Activated T-helper 1 cell treated with anti-CD3 and anti-CD28 coated beads, Interleukin-12 subunit alpha, Interleukin-12 subunit beta, Interleukin-2, Interleukin-4 antibody, amounts not matched to agents 30 ng/mL and 10 ng/mL and 1 ng/mL, durations not matched to agents 14 hours and 24 hours and 36 hours (primary cell): Measurements from ENCODE around the gene IL17RD. TPM values are rescaled to one million over a fixed set of nuclear protein-coding genes. Genes with fewer than 3 reads are reported as not detected.
A peak's percentile ranks its signal among the peaks of the same experiment; 100 is the strongest.

Experiments
- DNase-seq: peaks from one replicate; pipeline ENCODE4 v3.0.0; 2021; ENCODE audit warnings: low spot score
- H3K27ac Mint-ChIP-seq: one replicate; pipeline ENCODE4 v1.8.0; 2021; ENCODE audit warnings: mild to moderate bottlenecking, mixed read lengths
- H3K27me3 Mint-ChIP-seq: one replicate; pipeline ENCODE4 v1.8.0; 2022; ENCODE audit warnings: mild to moderate bottlenecking, moderate library complexity, mixed read lengths; ENCODE audit not compliant: insufficient read depth
- H3K36me3 Mint-ChIP-seq: one replicate; pipeline ENCODE4 v1.8.0; 2021; ENCODE audit warnings: low read depth, mixed read lengths
- H3K4me1 Mint-ChIP-seq: one replicate; pipeline ENCODE4 v1.8.0; 2021; ENCODE audit warnings: low read depth, mixed read lengths
- H3K4me3 Mint-ChIP-seq: one replicate; pipeline ENCODE4 v1.8.0; 2021; ENCODE audit warnings: mild to moderate bottlenecking, moderate library complexity, mixed read lengths
- H3K9me3 Mint-ChIP-seq: one replicate; pipeline ENCODE4 v1.8.0; 2021; ENCODE audit warnings: mixed read lengths
- intact Hi-C: fragments of 100-400 bp; cut with micrococcal nuclease; formaldehyde crosslinking; loops from one replicate; pipeline ENCODE4 v1.15.1; 2024
- total RNA-seq: library from RNA; stranded (reverse); gene quantifications from 2 replicates; pipeline ENCODE4 v1.2.3, GENCODE V29; 2022

IL17RD gene
- total RNA-seq, 1 donor from 2014 or later, result not detected

- Mint-ChIP-seq H3K9me3 (no peaks in the 10 kb centered on the region), H3K27ac (no peak overlapping the region), H3K36me3 (no peaks in the 10 kb centered on the region), H3K4me1 (peaks cover 12% of the 10 kb centered on the region), H3K27me3 (peaks cover 58% of the 10 kb centered on the region), H3K4me3 (peak overlapping the region; percentile 67)
- no peak for DNase-seq
- intact Hi-C loops, result no loop called here
Measured at GRCh38 chr3:57078635-57079473, 86.3 kb downstream of the IL17RD start.

GRCh38 chr3:57078344-57078634, 86.9 kb downstream of the IL17RD start:
- H3K27me3 Mint-ChIP-seq, result peaks cover 58% of the 10 kb centered on the region
- H3K36me3 Mint-ChIP-seq, result no peaks in the 10 kb centered on the region
- H3K9me3 Mint-ChIP-seq, result no peaks in the 10 kb centered on the region
- DNase-seq, result no peak
- peaks cover 12% of the 10 kb centered on the region for H3K4me1 Mint-ChIP-seq
- H3K27ac Mint-ChIP-seq, result no peak overlapping the region
- peak overlapping the region; percentile 67 for H3K4me3 Mint-ChIP-seq
- intact Hi-C loops, result no loop called here

DNA sequence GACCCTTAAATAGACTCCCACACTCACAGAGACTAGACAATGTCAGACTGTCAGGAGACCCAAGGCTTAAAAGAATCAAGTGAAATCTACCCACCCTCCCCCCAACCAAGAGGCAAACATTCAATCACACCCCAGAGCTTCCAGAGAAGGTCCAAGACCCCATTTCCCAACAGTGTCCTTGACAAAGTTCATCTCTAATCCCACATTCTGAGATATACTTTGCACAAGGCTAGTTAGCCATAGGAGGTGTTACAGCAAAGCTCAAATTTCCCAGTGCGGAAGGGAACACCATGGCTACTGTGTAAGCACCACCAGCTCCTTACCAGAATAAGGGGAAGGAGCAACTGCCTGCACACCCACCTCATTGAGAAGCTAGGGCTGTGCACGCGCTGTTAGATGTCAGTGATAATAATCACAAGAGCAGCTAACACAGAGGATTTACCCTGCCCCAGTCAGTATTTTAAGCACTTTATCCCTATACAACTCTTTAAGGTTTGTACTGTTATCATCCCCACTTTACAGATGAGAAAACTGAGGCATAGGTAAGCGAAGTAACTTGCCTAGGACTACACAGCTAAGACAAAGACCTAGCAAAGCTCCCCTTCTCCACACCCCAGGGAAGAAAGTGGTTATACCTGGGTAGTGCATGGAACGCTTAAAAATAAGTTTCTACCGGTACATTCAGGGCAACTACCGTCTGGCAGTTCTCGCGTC, 87.4 kb downstream of the IL17RD start:
- no peaks in the 10 kb centered on the region for H3K9me3 Mint-ChIP-seq
- H3K4me1 Mint-ChIP-seq, result peaks cover 12% of the 10 kb centered on the region
- peaks cover 58% of the 10 kb centered on the region for H3K27me3 Mint-ChIP-seq
- DNase-seq, result no peak
- no peak overlapping the region for H3K27ac Mint-ChIP-seq
- H3K36me3 Mint-ChIP-seq, result no peaks in the 10 kb centered on the region
- peak overlapping the region; percentile 67 for H3K4me3 Mint-ChIP-seq
- intact Hi-C loops, result no loop called here

- DNase-seq, result no peak
- intact Hi-C loops, result no loop called here
- peaks cover 12% of the 10 kb centered on the region for H3K4me1 Mint-ChIP-seq
- no peaks in the 10 kb centered on the region for H3K36me3 Mint-ChIP-seq
- H3K4me3 Mint-ChIP-seq, result no peak overlapping the region
- peaks cover 55% of the 10 kb centered on the region for H3K27me3 Mint-ChIP-seq
- H3K27ac Mint-ChIP-seq, result no peak overlapping the region
- no peaks in the 10 kb centered on the region for H3K9me3 Mint-ChIP-seq
Measured at GRCh38 chr3:57076422-57076951, 88.7 kb downstream of the IL17RD start.

DNA sequence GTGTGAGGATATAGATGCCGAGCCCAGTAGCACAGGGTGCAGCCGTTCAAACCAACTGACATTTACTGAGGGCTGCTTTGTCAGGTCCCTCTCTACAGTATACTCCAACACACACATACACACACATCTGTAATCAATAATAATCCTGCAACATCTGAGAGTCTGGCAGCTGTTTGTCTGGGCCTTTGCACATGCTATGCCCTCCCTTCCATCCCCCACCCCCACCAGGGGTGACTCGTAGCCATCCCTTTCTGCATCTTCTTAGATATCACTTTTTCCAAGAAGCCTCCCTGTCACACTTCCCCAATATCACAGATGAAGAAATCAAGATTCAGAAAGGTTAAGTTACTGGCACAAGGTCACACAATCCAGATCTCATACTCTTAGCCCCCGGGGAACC, 91.0 kb downstream of the IL17RD start:
- intact Hi-C loops, result no loop called here
- peaks cover 47% of the 10 kb centered on the region for H3K27me3 Mint-ChIP-seq
- H3K4me3 Mint-ChIP-seq, result no peak overlapping the region
- H3K36me3 Mint-ChIP-seq, result no peaks in the 10 kb centered on the region
- no peak overlapping the region for H3K27ac Mint-ChIP-seq
- no peaks in the 10 kb centered on the region for H3K9me3 Mint-ChIP-seq
- no peak for DNase-seq
- peaks cover 12% of the 10 kb centered on the region for H3K4me1 Mint-ChIP-seq

GRCh38 chr3:57073628-57074027, 91.5 kb downstream of the IL17RD start:
- Mint-ChIP-seq H3K9me3 (no peaks in the 10 kb centered on the region), H3K36me3 (no peaks in the 10 kb centered on the region), H3K27ac (no peak overlapping the region), H3K27me3 (peaks cover 47% of the 10 kb centered on the region), H3K4me3 (no peak overlapping the region), H3K4me1 (peaks cover 12% of the 10 kb centered on the region)
- intact Hi-C loops, result no loop called here
- no peak for DNase-seq

- no peaks in the 10 kb centered on the region for H3K4me1 Mint-ChIP-seq
- intact Hi-C loops, result no loop called here
- H3K9me3 Mint-ChIP-seq, result no peaks in the 10 kb centered on the region
Measured at GRCh38 chr3:57069503-57069902, 95.7 kb downstream of the IL17RD start.

DNA sequence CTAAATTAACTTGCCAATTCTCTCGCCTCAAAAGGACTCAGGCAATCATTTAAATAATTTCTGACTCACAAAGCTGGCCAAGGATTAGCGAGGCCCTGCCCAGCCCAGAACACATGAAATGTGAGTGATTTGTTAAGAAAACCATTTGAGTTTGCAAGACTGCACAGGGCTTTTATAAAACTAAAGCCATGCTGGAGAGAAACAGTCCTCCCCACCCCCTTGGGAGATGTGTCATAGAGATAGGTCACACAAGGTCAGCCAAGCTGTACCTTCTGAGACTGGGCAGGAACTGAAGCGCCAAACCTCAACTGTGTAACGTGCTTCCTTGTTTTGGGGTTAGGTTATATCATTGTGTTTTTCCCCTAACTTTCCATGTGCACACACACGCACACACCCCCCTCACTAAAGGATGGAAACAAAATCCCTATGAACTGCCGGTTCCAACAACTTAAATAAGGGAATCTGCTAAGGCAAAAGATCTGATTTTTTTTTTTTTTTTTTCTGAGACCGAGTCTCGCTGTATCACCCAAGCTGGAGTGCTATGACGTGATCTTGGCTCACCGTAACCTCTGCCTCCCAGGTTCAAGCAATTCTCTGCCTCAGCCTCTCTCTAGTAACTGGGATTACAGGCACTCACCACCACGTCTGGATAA, 96.6 kb downstream of the IL17RD start:
- no peak for DNase-seq
- H3K4me1 Mint-ChIP-seq, result no peaks in the 10 kb centered on the region
- intact Hi-C loops, result no loop called here
- H3K9me3 Mint-ChIP-seq, result no peaks in the 10 kb centered on the region
- H3K36me3 Mint-ChIP-seq, result no peaks in the 10 kb centered on the region
- no peak overlapping the region for H3K27ac Mint-ChIP-seq
- H3K27me3 Mint-ChIP-seq, result peaks cover 11% of the 10 kb centered on the region
- no peak overlapping the region for H3K4me3 Mint-ChIP-seq

More at GRCh38 chr3:57069503-57069902, 95.7 kb downstream of the IL17RD start:
- H3K4me3 Mint-ChIP-seq, result no peak overlapping the region
- no peaks in the 10 kb centered on the region for H3K36me3 Mint-ChIP-seq
- H3K27ac Mint-ChIP-seq, result no peak overlapping the region
- DNase-seq, result no peak
- peaks cover 14% of the 10 kb centered on the region for H3K27me3 Mint-ChIP-seq

DNA sequence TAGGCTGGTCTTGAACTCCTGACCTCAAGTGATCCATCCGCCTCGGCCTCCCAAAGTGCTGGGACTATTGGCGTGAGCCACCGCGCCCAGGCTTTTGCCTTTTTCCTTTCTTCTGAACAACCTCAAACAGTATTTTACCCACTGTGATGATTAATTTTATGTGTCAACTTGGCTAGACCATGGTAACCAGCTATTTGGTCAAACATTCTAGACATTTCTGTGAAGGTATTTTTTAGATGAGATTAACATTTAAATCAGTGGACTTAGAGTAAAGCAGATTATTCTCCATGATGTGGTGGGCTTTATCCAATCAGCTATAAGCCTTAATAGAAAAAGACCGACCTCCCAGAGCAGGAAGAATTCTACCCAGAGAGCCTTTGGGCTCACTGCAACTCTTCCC, 98.7 kb downstream of the IL17RD start:
- Mint-ChIP-seq H3K36me3 (no peaks in the 10 kb centered on the region), H3K9me3 (no peaks in the 10 kb centered on the region), H3K4me1 (no peaks in the 10 kb centered on the region), H3K27me3 (peaks cover 9% of the 10 kb centered on the region), H3K27ac (no peak overlapping the region), H3K4me3 (no peak overlapping the region)
- no peak for DNase-seq
- intact Hi-C loops, result no loop called here

DNA sequence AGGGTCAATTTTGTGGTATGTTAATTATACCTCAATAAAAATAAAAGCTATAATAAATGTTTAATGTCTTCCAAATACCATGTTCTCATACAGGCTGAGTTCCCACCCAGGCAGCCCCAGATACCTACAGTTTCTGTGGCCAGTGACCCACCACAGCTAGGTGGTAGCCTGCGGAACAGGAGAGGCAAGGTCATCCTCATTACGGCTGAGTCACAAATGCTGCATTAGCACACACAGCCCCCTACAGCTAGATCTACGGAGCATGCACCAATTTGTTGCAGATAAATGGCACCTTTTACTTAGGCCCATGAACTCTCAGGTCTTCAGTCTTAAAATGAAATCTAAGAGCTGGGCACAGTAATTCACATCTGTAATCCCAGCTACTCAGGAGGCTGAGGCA, 99.6 kb downstream of the IL17RD start:
- intact Hi-C loops, result no loop called here
- H3K4me3 Mint-ChIP-seq, result no peak overlapping the region
- H3K9me3 Mint-ChIP-seq, result no peaks in the 10 kb centered on the region
- no peaks in the 10 kb centered on the region for H3K36me3 Mint-ChIP-seq
- H3K4me1 Mint-ChIP-seq, result no peaks in the 10 kb centered on the region
- no peak for DNase-seq
- H3K27ac Mint-ChIP-seq, result no peak overlapping the region
- peaks cover 9% of the 10 kb centered on the region for H3K27me3 Mint-ChIP-seq

DNA sequence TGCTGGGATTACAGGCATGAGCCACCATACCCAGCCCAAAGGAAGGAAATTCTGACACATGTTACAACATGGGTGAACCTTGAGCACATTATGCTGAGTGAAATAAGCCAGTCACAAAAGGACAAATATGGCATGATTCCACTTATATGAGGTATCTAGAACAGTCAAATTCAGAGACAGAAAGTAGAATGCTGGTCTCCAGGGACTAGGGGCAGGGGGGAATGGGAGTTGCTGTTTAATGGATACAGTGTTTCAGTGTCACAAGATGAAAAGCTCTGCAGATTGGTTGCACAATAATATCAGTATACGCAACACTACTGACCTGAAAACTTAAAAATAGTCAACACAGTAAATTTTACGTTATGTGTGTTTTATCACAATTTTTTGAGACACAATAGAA, 100.6 kb downstream of the IL17RD start:
- no peak overlapping the region for H3K4me3 Mint-ChIP-seq
- H3K27me3 Mint-ChIP-seq, result peaks cover 2% of the 10 kb centered on the region
- H3K4me1 Mint-ChIP-seq, result no peaks in the 10 kb centered on the region
- no peak overlapping the region for H3K27ac Mint-ChIP-seq
- intact Hi-C loops, result no loop called here
- no peaks in the 10 kb centered on the region for H3K9me3 Mint-ChIP-seq
- no peaks in the 10 kb centered on the region for H3K36me3 Mint-ChIP-seq
- DNase-seq, result no peak

- Mint-ChIP-seq H3K9me3 (no peaks in the 10 kb centered on the region), H3K27ac (no peak overlapping the region), H3K36me3 (no peaks in the 10 kb centered on the region), H3K27me3 (peaks cover 2% of the 10 kb centered on the region), H3K4me1 (no peaks in the 10 kb centered on the region), H3K4me3 (no peak overlapping the region)
- DNase-seq, result no peak
- intact Hi-C loops, result no loop called here
Measured at GRCh38 chr3:57064001-57064400, 101.2 kb downstream of the IL17RD start.

DNA sequence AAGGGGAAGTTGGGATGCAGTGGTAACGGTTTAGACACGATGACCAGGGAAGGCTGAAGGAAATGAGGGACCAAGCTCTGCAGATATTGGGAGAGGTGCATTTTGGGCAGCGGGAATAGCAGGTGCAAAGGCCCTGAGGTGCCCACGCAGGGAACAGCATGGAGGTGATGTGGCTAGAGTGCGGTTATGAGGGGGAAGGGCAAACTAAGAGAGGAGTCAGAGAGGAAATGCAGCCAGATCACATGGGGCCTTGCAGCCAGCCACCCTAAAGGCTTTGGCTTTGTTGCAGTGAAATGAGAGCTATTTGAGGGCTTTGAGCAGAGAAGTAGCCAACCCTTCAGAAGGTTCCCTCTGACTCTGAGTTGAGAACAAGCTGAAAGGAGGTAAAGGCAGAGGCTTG, 102.1 kb downstream of the IL17RD start:
- no peak overlapping the region for H3K27ac Mint-ChIP-seq

More for the DNA sequence above, 102.1 kb downstream of the IL17RD start:
- H3K4me1 Mint-ChIP-seq, result no peaks in the 10 kb centered on the region
- no peak for DNase-seq
- no peaks in the 10 kb centered on the region for H3K36me3 Mint-ChIP-seq
- H3K4me3 Mint-ChIP-seq, result no peak overlapping the region
- H3K27me3 Mint-ChIP-seq, result peaks cover 2% of the 10 kb centered on the region
- H3K9me3 Mint-ChIP-seq, result no peaks in the 10 kb centered on the region
- intact Hi-C loops, result no loop called here
